Astrocyte of the hippocampus (primary cell): ENCODE measurements around the gene HRC.

ENCODE experiments used
- DNase-seq: peaks from one replicate; pipeline ENCODE4 v3.0.0; 2011; ENCODE audit warnings: low read depth, low spot score

Gene HRC

DNA sequence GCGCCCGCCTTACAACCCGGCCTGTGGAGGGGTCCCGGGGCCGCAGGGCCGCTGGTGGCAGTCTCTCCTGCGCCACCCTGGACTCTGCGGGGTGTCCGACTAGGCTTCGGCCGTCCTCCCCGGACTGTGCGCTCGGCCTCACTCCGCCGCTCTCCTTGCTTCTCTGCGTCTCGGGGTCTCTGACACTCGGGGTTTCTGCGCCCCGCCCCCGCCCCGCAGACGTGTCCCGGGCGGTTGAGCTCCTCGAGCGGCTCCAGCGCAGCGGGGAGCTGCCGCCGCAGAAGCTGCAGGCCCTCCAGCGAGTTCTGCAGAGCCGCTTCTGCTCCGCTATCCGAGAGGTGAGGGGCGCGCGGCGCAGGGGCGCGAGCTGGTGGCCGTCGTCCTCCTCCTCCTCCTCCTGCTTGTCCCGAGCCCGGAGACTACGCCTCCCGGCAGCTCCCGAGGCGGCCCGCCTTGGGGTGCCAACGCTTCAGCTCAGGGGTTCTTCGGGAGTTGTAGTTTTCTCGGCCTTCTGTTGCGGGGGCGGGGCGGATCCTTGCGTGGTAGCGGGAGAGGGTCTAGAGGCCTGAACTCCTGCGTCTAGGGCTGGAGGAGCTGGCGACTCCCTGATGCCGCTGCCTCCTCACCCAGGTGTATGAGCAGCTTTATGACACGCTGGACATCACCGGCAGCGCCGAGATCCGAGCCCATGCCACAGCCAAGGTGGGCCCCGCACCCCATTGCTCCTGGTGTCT lies 40.4 kb downstream of the HRC start:
- DNase-seq = peak; percentile 81

GRCh38 chr19:49113762-49114629 lies 41.2 kb downstream of the HRC start, which contains the start of gene LIN7B:
LIN7B (plus strand) TSS chr19:49114370; CDS start chr19:49114405, 35 bp downstream.
- DNase-seq = peak; percentile 92

GRCh38 chr19:49111218-49111998 lies 43.8 kb downstream of the HRC start:
- no peak for DNase-seq

DNA sequence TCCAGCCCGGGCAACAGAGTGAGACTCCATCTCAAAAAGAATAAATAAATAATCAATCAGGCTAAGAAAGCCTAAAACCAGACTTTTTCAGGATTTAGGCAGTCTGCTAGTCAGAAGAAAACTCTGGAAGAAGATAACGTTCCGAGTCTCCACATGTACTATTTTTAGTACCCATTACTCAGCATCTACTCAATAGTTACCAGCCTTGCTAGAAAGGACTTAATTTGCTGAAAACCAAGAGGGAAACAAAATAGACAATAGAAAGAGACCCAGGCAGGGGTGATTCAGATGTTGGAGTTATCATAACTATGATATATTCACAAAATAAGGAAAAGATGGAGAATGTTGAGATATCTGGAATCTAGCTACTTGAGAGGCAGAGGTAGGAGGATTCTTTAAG lies 44.6 kb downstream of the HRC start:
- peak; percentile 26 for DNase-seq

- DNase-seq = no peak
These were observed 45.5 kb downstream of the HRC start for GRCh38 chr19:49109569-49110233.

GRCh38 chr19:49109051-49109450 lies 46.1 kb downstream of the HRC start:
- no peak for DNase-seq

DNA sequence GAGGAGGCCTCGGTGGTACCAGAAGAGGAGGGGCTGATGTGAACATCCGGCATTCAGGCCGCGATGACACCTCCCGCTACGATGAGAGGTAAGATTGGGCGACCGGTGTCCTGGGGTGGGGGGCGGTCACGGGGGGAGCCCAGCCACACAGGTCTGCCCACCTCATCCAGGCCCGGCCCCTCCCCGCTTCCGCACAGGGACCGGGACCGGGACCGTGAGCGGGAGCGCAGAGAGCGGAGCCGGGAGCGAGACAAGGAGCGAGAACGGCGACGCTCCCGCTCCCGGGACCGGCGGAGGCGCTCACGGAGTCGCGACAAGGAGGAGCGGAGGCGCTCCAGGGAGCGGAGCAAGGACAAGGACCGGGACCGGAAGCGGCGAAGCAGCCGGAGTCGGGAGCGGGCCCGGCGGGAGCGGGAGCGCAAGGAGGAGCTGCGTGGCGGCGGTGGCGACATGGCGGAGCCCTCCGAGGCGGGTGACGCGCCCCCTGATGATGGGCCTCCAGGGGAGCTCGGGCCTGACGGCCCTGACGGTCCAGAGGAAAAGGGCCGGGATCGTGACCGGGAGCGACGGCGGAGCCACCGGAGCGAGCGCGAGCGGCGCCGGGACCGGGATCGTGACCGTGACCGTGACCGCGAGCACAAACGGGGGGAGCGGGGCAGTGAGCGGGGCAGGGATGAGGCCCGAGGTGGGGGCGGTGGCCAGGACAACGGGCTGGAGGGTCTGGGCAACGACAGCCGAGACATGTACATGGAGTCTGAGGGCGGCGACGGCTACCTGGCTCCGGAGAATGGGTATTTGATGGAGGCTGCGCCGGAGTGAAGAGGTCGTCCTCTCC lies 47.4 kb downstream of the HRC start:
- DNase-seq = no peak

DNA sequence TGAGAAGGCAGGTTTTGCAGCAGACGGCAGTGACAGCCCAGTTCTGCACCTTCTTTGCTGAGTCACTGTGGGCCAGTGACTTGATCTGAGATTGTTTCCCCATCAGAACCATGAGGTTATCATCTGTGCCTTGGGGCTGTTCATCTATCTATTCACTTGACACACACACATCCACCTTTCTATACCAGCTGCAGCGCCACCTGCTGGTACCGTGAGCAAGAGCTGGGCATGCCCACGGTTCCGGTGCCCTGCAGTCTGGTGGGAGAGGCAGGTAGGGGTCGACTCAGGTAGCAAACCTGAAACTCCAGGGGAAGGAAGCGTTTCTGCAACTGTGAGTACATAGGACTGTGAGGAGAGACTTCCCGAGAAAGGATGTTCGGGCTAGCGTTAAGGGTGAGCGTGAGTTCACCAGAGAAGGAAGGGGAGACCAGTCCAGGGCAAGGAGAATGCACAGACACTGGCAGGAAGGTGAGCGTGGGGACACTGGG lies 48.5 kb downstream of the HRC start:
- peak; percentile 69 for DNase-seq

GRCh38 chr19:49104229-49104864 lies 50.8 kb downstream of the HRC start:
- DNase-seq = no peak

DNA sequence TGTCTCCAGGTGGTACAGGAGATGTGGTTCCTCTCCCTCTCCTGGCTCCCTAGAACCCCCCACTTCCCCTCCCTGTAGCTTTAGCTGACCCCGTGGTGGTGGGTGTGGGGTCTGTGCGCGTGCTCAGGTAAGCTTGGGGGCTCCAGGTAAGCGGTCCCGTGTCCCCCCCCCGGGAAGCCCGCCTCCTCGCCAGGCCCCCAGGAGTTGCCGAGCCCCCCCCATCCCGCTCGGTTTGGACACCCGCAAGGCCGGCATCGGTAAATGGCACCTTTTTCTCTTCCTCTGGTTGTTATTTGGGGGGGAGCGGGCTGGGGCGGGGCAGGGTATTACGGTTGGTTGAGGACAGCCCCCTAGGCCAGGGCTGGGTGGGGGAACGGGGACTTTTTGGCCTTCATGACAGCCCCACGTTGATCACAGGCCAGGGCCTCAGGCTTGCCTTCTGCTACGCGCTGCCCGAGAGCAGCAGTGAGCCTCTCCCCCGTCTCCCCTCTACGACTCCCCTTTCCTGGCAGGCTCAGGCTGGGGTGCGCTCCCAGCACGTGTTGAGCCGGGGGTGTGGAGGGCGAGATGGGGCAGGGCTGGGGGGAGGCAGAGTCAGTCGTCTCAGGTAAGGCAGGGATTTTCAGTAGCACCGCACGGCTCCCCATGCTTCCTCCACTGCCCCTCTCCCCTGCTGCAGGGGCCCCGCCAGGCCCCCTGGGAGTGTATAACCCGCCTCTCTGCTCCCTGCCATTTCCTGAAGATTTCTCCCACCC lies 51.7 kb downstream of the HRC start:
- DNase-seq = no peak

DNA sequence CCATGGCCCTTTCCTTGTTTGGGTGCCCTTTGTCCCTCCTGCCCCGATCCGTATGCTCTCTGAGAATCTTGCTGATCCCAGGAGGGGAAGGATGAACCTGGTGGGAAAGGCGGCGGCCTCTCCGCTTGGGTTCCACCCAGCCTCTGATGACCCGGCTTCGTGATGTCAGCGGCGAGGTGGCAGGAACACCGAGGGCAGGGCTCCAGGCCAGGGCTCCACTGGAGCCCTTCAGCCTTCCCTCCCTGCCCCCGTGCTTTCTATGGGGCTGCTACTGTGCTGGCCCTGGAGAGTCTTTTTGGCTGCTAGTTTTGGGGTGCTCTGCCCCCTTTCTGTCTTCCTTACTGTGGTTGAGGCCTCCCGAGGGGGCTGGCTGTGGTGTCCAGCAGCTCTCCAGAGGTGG lies 52.9 kb downstream of the HRC start:
- DNase-seq = no peak
